Activated naive CD4-positive, alpha-beta T cell treated with anti-CD3 and anti-CD28 coated beads, Interleukin-2, amount 50 U/mL, for 72 hours (primary cell): ENCODE results near the gene LRRC15. TPM values are rescaled to one million over a fixed set of nuclear protein-coding genes. Genes with fewer than 3 reads are reported as not detected.

Experiments used
- ATAC-seq, 2 donors: fragments of 150-1000 bp; cut with Tn5 transposase; 2 replicates each; pipeline ENCODE4 v1.10.0; 2021; ENCODE audit warnings: mild to moderate bottlenecking in 2 of 2, moderate library complexity in 2 of 2
- DNase-seq, 2 donors: peaks; one replicate each; pipeline ENCODE4 v3.0.0; 2021 to 2022; ENCODE audit warnings: low spot score in 2 of 2
- H3K27ac Mint-ChIP-seq, 2 donors: one replicate each; pipeline ENCODE4 v1.8.0; 2022; ENCODE audit warnings: mild to moderate bottlenecking in 2 of 2, mixed read lengths in 2 of 2
- H3K36me3 Mint-ChIP-seq, 2 donors: one replicate each; pipeline ENCODE4 v1.8.0; 2022; ENCODE audit warnings: mixed read lengths in 2 of 2
- H3K9me3 Mint-ChIP-seq, 2 donors: one replicate each; pipeline ENCODE4 v1.8.0; 2022; ENCODE audit warnings: mixed read lengths in 2 of 2
- total RNA-seq, 2 donors: library from RNA; stranded (reverse); gene quantifications; one replicate each; pipeline ENCODE4 v1.2.3, GENCODE V29; 2022

The LRRC15 gene
- total RNA-seq, 2 donors from 2014 or later = not detected

DNA sequence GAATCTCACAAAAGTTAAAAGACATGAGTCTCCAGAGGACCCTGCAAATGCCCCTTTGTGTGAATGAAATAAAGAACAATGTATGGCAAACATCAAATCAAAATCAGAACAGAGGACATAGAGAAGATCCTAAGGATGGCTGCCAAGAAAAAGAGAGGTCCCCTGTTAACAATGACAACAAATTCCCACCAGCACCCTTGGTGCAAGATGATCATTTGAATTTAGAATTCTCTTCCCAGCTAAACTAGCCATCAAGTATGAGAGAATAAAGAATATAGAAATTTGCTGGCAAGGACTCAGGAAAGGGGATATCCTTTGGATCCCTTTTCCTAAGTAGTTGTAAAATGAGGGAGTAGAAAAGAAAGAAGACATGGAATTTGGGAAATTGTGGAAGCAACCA lies 21.3 kb upstream of the LRRC15 start:
- no peak overlapping the region for H3K27ac Mint-ChIP-seq
- no peak for DNase-seq
- peaks cover 19 to 23% of the 10 kb centered on the region in 2 donors for H3K9me3 Mint-ChIP-seq
- ATAC-seq = no peak
- H3K36me3 Mint-ChIP-seq = peaks cover 9 to 17% of the 10 kb centered on the region in 2 donors

DNA sequence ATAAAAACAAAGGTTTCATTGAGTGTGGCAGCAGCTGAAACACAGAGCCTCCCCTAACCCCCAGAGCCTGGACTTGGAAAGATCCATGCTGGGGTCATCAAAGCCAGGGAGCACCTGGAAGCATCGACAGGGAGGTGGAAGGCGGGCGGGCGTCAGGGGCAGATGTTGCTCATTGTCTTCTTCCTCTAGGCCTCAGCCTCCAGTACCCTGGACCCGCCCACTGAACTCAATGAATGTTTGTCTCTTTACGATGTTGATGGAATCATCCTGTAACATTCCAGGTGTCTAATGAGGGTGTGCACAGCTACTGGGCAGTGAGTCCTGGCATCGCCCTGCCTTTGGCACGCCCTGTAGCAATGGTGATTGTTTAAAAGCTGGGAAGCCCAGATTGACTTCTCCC lies 19.7 kb upstream of the LRRC15 start:
- Mint-ChIP-seq H3K9me3 (peaks cover 19 to 23% of the 10 kb centered on the region in 2 donors), H3K36me3 (peaks cover 9 to 17% of the 10 kb centered on the region in 2 donors), H3K27ac (no peak overlapping the region)
- ATAC-seq (no peak), DNase-seq (no peak)

DNA sequence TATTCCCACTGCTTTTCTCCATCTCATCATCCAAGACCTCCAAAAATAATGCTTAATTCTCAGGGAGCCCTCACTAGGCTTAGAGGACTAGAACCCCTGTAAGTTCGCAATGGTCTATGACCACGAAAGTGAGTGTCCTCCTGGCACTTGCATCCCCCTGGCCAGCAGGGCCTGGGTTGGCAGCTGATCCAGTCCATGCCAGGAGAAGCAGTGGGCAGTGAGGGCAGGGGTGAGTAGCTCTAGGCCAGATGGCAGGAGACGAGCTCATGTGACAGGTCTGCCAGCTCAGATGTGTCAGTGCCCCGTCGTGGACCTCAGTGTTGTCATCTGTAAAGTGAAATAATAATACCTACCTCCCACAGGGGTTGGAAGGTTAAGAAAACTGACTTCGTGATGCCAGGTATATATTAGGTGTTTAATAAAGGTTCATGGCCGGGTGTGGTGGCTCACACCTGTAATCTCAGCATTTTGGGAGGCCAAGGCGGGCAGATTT lies 18.4 kb upstream of the LRRC15 start:
- Mint-ChIP-seq H3K27ac (no peak overlapping the region), H3K36me3 (peaks cover 9 to 17% of the 10 kb centered on the region in 2 donors), H3K9me3 (peaks cover 19 to 23% of the 10 kb centered on the region in 2 donors)
- DNase-seq (no peak), ATAC-seq (no peak)

DNA sequence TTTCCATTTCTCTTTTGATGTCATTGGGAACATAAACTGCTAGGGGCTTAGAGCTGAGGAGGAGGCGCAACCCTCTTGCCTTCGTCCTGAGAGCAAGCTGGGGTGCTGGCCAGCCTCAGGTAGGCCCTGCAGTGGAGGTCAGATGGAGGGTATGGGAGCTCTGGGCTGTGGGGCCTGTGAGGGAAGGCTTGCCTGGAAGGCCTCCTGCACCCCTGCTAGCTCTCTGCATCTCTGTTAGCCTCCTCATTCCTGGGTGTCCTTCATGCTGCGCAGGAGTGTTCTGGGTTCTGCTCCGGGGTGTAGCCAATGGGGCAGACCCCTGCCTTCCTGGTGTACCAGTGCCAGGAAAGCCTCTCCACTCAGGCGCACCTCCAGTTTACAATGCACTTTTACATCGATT lies 17.7 kb upstream of the LRRC15 start:
- H3K36me3 Mint-ChIP-seq = peaks cover 9 to 17% of the 10 kb centered on the region in 2 donors
- ATAC-seq (no peak), DNase-seq (no peak)
- H3K9me3 Mint-ChIP-seq = peaks cover 19 to 23% of the 10 kb centered on the region in 2 donors
- peak overlapping the region in 1 of 2 donors; percentile 53 for H3K27ac Mint-ChIP-seq

DNA sequence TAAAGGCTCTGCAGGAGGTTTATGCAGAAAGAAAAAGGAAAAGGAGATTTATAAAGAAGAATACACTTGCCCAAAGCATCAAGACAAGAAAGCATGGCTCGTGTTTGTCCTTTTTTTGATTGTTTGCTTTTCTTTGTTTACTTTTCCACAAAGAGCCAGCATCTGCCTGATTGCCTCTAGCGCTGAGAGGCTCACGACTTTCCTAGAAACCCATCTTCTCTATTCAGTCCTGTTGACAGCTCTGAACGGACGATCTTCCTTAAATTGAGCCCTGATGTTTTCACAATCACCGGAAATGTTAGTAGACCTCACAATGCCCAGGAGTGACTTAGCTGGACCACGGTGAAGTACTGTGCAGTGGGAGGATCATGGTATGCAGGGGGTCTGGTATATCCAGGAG lies 17.1 kb upstream of the LRRC15 start:
- ATAC-seq = no peak
- Mint-ChIP-seq H3K36me3 (peaks cover 9 to 17% of the 10 kb centered on the region in 2 donors), H3K9me3 (peaks cover 19 to 23% of the 10 kb centered on the region in 2 donors), H3K27ac (peak overlapping the region in 1 of 2 donors; percentile 59)
- no peak for DNase-seq

DNA sequence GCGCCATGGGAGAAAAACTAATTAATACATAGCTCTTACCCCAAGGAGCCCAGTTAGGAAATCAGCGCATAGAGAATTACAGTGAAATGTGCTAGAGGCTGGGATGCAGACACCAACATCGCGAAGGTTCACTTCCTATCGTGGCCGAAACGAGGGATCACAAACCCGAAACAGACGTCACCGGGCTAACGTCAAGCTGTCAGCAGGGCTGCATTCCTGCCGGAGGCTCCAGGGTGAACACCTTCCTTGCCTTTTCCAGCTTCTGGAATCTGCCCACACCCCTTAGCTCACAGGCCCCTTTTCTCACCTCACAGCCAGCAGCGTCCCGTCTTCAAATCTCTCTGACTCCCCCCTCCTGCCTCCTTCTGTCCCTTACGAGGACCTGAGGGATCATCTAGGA lies 16.5 kb upstream of the LRRC15 start:
- no peak overlapping the region for H3K27ac Mint-ChIP-seq
- ATAC-seq = no peak
- H3K36me3 Mint-ChIP-seq = peaks cover 8 to 15% of the 10 kb centered on the region in 2 donors
- peaks cover 14 to 18% of the 10 kb centered on the region in 2 donors for H3K9me3 Mint-ChIP-seq
- DNase-seq = no peak

DNA sequence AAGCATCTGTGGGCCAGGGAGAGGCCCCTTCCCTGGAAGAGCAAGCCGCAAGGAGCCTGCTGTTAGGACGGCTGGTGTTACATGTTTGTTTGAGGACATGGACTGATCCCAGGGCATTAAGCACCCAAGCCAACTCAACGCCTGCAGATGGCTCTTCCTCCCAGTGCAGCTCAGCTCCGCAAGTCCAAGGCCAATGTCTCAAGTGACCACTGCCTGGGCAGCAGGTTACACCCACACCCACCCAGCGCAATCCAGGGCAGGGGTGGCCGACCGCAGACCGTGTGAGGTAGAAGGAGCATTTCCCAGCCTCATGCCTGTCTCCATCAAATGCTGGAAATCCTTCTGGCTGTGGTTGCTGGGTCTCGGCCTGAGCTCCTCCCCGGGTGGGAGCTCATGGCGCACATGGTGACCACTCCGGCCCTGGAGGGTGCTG lies 15.0 kb upstream of the LRRC15 start:
- H3K27ac Mint-ChIP-seq = no peak overlapping the region
- peaks cover 4% of the 10 kb centered on the region in 2 donors for H3K36me3 Mint-ChIP-seq
- peaks cover 3% of the 10 kb centered on the region in 2 donors for H3K9me3 Mint-ChIP-seq
- ATAC-seq = no peak
- DNase-seq = no peak

DNA sequence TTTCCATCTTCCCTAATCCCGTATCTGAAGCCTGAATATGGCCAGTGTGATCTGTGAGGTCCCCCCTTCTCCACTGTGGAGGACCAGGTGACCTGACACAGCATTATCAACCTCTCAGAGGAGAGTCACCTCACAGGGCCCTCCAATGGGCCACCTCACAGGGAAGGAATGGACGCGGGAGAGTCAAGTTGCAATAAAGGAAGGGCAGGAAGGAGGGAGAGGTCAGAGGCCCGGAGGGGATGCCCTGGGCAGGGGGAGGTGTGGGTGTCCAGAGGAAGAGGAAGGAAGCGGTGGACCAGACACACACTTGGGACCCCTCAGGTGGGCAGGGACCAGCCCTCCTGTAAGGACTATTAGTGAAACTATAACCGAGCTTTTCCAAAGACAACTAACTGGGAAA lies 14.6 kb upstream of the LRRC15 start:
- ATAC-seq (no peak), DNase-seq (no peak)
- Mint-ChIP-seq H3K9me3 (no peaks in the 10 kb centered on the region), H3K27ac (no peak overlapping the region), H3K36me3 (no peaks in the 10 kb centered on the region)

DNA sequence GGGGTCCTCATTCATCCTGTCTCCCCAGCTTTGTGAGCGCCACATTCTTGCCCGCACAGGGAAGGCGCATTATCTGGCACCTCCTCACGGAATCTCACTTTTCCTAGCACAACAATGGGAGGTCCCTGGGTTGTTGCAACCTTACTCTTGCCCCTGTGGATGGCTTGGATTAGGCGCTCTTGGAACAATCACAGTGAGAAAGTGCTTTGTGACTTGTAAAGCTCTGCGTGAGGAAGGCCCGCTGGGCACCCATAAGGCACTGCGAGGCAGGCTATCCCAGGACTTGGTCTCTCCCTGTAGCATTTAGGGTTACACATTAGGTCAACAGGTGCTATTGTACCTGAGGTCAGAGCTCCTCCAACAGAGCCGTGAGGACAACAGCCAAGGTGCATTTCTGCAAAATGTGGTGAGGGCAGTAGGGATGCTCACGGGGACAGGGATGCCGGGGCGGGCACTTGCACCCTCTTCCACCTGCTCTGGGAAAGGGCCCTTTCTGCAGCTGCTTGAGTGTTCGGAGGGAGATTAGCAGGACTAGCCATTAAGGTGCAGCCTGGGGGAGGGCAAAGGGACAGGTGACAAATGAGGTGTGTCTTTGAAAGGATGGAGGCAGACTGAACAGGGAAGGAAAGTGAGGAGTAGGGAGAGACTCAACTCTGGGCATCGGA lies 13.9 kb upstream of the LRRC15 start:
- ATAC-seq (no peak), DNase-seq (no peak)
- no peaks in the 10 kb centered on the region for H3K36me3 Mint-ChIP-seq
- no peak overlapping the region for H3K27ac Mint-ChIP-seq
- H3K9me3 Mint-ChIP-seq = no peaks in the 10 kb centered on the region

DNA sequence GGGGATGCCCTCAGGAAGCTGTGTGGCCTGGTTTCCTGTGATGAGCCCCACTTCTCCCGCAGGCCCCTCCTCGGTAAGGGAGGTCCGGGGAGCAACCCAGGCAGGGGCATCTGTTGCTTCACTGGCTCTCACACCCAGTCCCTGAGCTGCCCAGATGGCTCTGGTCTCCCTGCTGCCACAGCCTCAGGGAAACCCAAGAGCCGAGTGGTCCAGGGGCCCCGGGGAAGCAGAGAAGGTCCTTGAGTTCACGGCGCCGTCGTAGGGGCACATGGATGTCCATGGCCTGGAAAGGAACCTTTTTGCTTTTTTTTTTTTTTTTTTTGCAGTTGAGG lies 13.3 kb upstream of the LRRC15 start:
- ATAC-seq = no peak
- Mint-ChIP-seq H3K36me3 (no peaks in the 10 kb centered on the region), H3K27ac (no peak overlapping the region), H3K9me3 (no peaks in the 10 kb centered on the region)
- DNase-seq = no peak

DNA sequence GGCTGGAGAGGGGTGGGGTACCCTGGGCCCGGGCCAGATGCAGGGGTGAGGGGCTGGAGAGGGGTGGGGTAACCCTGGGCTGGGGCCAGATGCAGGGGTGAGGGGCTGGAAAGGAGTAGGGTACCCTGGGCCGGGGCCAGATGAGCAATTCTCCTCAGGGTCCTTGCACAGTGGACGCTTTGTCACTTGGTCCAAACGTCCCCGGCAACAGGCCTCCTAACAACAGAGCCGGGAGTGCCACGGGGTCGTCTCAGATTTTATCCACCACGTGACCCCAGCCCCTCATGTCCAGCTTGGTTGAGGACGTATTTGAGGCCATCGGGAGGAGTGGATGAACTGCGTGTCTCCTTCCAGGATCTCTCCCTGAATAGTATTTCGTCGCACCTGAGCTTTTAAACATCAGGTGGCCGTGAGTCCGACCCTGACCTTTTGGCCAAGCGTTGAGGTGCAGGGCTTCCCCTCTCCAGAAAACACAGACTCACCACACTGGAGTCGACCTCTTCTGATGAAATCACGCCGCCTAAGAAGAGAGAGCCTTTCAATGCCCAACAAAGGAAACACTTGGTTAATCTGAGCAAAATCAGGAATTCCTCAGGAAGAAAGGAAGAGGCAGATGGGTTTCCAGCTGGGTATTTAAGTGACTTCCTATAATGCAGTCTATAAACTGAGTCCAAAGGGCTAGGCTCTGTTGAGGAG lies 12.8 kb upstream of the LRRC15 start:
- H3K9me3 Mint-ChIP-seq = no peaks in the 10 kb centered on the region
- no peak overlapping the region for H3K27ac Mint-ChIP-seq
- no peak for DNase-seq
- ATAC-seq = no peak
- H3K36me3 Mint-ChIP-seq = no peaks in the 10 kb centered on the region

DNA sequence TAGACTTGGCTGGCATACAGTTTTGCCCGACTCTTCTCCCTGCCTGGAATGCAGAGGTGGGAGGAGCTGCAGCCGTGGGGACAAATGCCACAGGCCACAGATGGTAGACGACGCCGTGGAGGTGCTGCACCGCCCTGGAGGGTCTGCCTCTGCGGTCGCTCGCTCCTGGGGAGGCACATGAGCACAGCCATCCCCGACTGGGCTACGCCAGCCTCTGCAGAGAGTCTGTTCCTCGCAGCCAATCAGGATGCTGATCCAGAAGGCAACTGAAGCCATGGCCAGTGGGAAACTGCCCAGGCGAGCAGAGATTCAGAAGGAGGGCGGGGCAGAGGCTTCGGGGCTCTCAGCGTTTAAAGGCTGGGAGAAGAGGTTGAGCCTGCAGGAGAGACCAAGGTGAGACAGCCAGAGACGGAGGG lies 11.9 kb upstream of the LRRC15 start:
- DNase-seq = no peak
- no peaks in the 10 kb centered on the region for H3K9me3 Mint-ChIP-seq
- no peaks in the 10 kb centered on the region for H3K36me3 Mint-ChIP-seq
- no peak for ATAC-seq
- H3K27ac Mint-ChIP-seq = no peak overlapping the region

DNA sequence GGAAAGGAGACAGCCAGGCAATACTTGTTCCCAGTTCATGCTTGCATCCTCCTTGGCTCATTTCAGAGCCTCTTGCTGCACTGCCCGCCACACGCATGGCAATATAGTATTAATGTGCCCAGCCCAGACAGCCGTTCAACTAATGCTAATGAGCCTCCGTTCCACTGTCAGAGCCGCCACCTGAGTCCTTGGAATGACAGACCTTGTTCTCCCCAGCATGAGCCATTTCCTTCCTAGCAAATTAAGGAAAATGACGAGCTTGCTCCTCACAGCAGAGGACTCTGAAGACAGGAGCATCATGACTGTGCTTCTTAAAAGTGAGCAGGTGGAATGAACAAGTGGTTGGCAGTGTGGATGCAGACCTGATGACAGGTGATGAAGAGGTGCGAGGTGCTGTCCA lies 10.8 kb upstream of the LRRC15 start:
- no peak for DNase-seq
- Mint-ChIP-seq H3K9me3 (no peaks in the 10 kb centered on the region), H3K27ac (no peak overlapping the region), H3K36me3 (no peaks in the 10 kb centered on the region)
- ATAC-seq = no peak

DNA sequence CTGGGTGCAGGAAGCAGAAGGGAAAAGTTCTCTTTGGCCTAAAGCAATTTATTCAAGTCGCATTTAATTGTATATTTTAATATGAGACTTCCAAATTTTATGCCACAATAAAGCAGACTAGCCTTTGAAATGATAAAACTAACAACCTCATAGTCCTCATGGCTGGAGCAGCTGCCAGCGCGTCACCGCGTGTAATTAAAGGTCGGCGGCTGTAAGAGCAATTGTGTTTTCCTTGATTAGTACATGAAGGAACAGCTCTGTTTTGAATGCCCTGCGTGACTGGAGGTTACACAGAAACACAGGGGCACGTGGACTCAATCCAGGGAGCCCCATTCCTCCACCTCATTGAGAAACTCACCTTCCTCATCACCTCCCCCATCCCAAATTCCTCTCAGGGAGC lies 10.1 kb upstream of the LRRC15 start:
- no peak for DNase-seq
- no peak overlapping the region for H3K27ac Mint-ChIP-seq
- H3K9me3 Mint-ChIP-seq = no peaks in the 10 kb centered on the region
- H3K36me3 Mint-ChIP-seq = no peaks in the 10 kb centered on the region
- ATAC-seq = no peak

DNA sequence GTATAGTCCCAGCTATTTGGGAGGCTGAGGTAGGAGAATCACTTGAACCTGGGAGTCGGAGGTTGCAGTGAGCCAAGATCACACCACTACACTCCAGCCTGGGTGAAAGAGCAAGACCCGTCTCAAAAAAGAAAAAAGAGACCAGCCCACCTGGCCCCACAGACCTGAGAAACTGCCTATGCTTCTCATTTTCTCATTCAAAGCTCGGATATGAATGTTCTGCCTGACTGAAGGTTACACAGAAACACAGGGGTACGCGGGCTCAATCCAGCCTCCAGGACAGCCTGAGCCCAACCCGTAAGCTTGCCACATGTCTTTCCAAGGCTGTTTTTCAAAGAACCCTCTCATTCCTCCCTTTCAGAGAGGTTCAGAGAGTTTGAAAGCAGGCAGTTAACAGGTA lies 9.7 kb upstream of the LRRC15 start:
- peak in 1 of 2 donors; percentile 6 for DNase-seq
- Mint-ChIP-seq H3K36me3 (no peaks in the 10 kb centered on the region), H3K27ac (peak overlapping the region in 1 of 2 donors; percentile 19), H3K9me3 (no peaks in the 10 kb centered on the region)
- ATAC-seq = no peak

DNA sequence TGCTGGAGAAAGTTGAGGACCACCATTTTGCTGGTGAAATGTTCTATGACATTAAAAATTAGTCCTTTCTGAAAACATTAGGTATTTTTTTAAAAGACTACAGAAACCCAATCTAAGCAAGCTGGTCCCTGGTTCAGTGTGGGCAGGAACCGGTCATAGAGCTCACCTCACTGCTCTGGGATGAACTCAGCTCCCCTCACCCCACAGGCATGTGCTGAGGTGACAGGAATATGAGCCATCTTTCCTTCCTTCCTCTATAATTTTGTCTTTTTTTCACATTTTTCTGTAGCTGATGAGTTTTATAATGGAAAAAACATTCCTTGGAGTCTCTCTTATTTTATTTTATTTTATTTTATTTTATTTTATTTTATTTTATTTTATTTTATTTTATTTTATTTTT lies 8.2 kb upstream of the LRRC15 start:
- Mint-ChIP-seq H3K9me3 (no peaks in the 10 kb centered on the region), H3K36me3 (no peaks in the 10 kb centered on the region), H3K27ac (no peak overlapping the region)
- DNase-seq = no peak
- ATAC-seq = no peak

DNA sequence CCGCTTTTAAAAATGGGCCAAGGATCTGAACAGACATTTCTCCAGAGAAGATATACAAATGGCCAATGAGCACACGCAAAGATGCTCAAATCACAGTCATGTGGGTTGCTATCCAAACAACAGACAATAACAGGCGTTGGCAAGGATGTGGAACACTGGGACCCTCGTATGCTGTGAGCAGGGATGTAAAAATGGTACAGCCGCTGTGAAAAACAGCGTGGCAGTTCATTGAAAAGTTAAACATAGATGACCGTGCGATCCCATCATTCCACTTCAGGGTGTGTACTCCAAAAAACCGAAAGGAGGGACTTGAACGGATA lies 6.7 kb upstream of the LRRC15 start:
- no peak for ATAC-seq
- H3K9me3 Mint-ChIP-seq = no peaks in the 10 kb centered on the region
- no peak for DNase-seq
- no peaks in the 10 kb centered on the region for H3K36me3 Mint-ChIP-seq
- H3K27ac Mint-ChIP-seq = no peak overlapping the region
